GM12801 (cell line): ENCODE measurements around the gene EYA2.

Source experiments
- CTCF ChIP-seq: IDR thresholded peaks from one replicate; pipeline ENCODE4 v1.5.1; 2011; ENCODE audit warnings: control low read depth; ENCODE audit not compliant: insufficient read length; ENCODE audit errors: extremely low read depth

Gene EYA2

GRCh38 chr20:47191074-47191673 is 296.5 kb downstream of the EYA2 start:
- no peak for TF ChIP-seq CTCF

- no peak for TF ChIP-seq CTCF
Measured at GRCh38 chr20:47191956-47192355, 297.3 kb downstream of the EYA2 start.

GRCh38 chr20:47195573-47195972 is 300.9 kb downstream of the EYA2 start:
- TF ChIP-seq CTCF: no peak

- TF ChIP-seq CTCF: peak; percentile 38
Measured at GRCh38 chr20:47196091-47197081, 301.7 kb downstream of the EYA2 start.

GRCh38 chr20:47198254-47198671 is 303.6 kb downstream of the EYA2 start:
- TF ChIP-seq CTCF: no peak

- TF ChIP-seq CTCF: no peak
Measured at GRCh38 chr20:47198996-47199552, 304.4 kb downstream of the EYA2 start.

GRCh38 chr20:47201074-47201730 is 306.6 kb downstream of the EYA2 start:
- no peak for TF ChIP-seq CTCF
